Endodermal cell (in vitro differentiated cells): ENCODE measurements around the gene TINAGL1. TPM values are rescaled to one million over a fixed set of nuclear protein-coding genes. Genes with fewer than 3 reads are reported as not detected.

Experiments used
- DNase-seq: peaks from one replicate; pipeline ENCODE4 v3.0.0-alpha.2; 2017
- H3K27ac ChIP-seq: 2 replicates; pipeline ENCODE4 v1.5.1; 2013; ENCODE audit warnings: mild to moderate bottlenecking, low read depth, low read length, moderate library complexity
- H3K27me3 ChIP-seq: 2 replicates; pipeline ENCODE4 v1.6.1; 2013; ENCODE audit warnings: mild to moderate bottlenecking, low read length, moderate library complexity; ENCODE audit not compliant: insufficient read depth, control insufficient read depth, poor library complexity, severe bottlenecking
- H3K36me3 ChIP-seq: 2 replicates; pipeline ENCODE4 v1.7.0; 2013; ENCODE audit warnings: mild to moderate bottlenecking, low read length, moderate library complexity; ENCODE audit not compliant: control insufficient read depth, insufficient read depth
- H3K4me1 ChIP-seq: one replicate; pipeline ENCODE4 v1.7.0; 2013; ENCODE audit warnings: low read length; ENCODE audit not compliant: control insufficient read depth, insufficient read depth
- H3K4me3 ChIP-seq: 2 replicates; pipeline ENCODE4 v1.5.1; 2013; ENCODE audit warnings: mild to moderate bottlenecking, low read length, moderate library complexity
- H3K9ac ChIP-seq: 2 replicates; pipeline ENCODE4 v1.6.1; 2013; ENCODE audit warnings: mild to moderate bottlenecking, low read length, moderate library complexity; ENCODE audit not compliant: poor library complexity, severe bottlenecking; ENCODE audit errors: extremely low read depth
- H3K9me3 ChIP-seq: 2 replicates; pipeline ENCODE4 v1.6.1; 2013; ENCODE audit warnings: mild to moderate bottlenecking, low read length, moderate library complexity; ENCODE audit not compliant: control insufficient read depth
- H3K27ac Mint-ChIP-seq: 2 replicates; pipeline ENCODE4 v1.8.0; 2020; ENCODE audit warnings: mixed read lengths
- H3K27me3 Mint-ChIP-seq: 2 replicates; pipeline ENCODE4 v1.8.0; 2021; ENCODE audit warnings: mild to moderate bottlenecking, mixed read lengths; ENCODE audit not compliant: insufficient read depth
- H3K36me3 Mint-ChIP-seq: 2 replicates; pipeline ENCODE4 v1.8.0; 2020; ENCODE audit warnings: low read depth, mixed read lengths
- H3K4me1 Mint-ChIP-seq: 2 replicates; pipeline ENCODE4 v1.8.0; 2020; ENCODE audit warnings: mixed read lengths
- H3K4me3 Mint-ChIP-seq: 2 replicates; pipeline ENCODE4 v1.8.0; 2020; ENCODE audit warnings: mild to moderate bottlenecking, moderate library complexity, mixed read lengths
- H3K9me3 Mint-ChIP-seq: 2 replicates; pipeline ENCODE4 v1.8.0; 2020; ENCODE audit warnings: mild to moderate bottlenecking, mixed read lengths
- WGBS, 2 experiments: methylation state at CpG; one replicate each; pipeline versions ENCODE4 v1.1.5 to v1.1.7; 2013; ENCODE audit warnings: missing lambda C conversion rate in 2 of 2, mixed read lengths in 1 of 2; ENCODE audit not compliant: insufficient coverage in 1 of 2, insufficient read length in 1 of 2; 5-methylcytosine and 5-hydroxymethylcytosine counted together
- total RNA-seq, 2 donors: library from RNA; stranded (reverse); fragmentation: NEBNext Ultra II Directional in 1 of 2; extraction: Animal tissue kit (Norgen Biotek cat#: 25700) in 1 of 2; gene quantifications; 2 replicates in 1 of 2; 3 replicates in 1 of 2; pipeline ENCODE4 v1.2.1, GENCODE V29; 2021
- TF ChIP-seq, protein P1 (sequence below): fragments of 200-600 bp; sonication (generic); conservative IDR thresholded peaks from 2 replicates; pipeline ENCODE4 v1.5.0; 2021; ENCODE audit warnings: antibody characterized with exemption, mild to moderate bottlenecking

The TINAGL1 gene
- total RNA-seq, 2 donors from 2014 or later = 3.0 to 3.4 TPM

GRCh38 chr1:31552489-31552888, 23.8 kb upstream of the TINAGL1 start:
- Mint-ChIP-seq H3K4me1 (peaks cover 5% of the 10 kb centered on the region), H3K9me3 (no peaks in the 10 kb centered on the region), H3K27ac (no peak overlapping the region), H3K4me3 (no peak overlapping the region), H3K36me3 (no peaks in the 10 kb centered on the region), H3K27me3 (no peaks in the 10 kb centered on the region)
- Histone ChIP-seq H3K4me3 (no peak overlapping the region), H3K36me3 (no peaks in the 10 kb centered on the region), H3K9ac (no peak overlapping the region), H3K27ac (no peak overlapping the region), H3K4me1 (no peaks in the 10 kb centered on the region), H3K9me3 (no peaks in the 10 kb centered on the region), H3K27me3 (no peaks in the 10 kb centered on the region)
- 83 to 96% methylated on average over 3 to 7 of the region's 7 CpGs for WGBS, 2 experiments
- no peak for DNase-seq
- TF ChIP-seq, protein P1, sequence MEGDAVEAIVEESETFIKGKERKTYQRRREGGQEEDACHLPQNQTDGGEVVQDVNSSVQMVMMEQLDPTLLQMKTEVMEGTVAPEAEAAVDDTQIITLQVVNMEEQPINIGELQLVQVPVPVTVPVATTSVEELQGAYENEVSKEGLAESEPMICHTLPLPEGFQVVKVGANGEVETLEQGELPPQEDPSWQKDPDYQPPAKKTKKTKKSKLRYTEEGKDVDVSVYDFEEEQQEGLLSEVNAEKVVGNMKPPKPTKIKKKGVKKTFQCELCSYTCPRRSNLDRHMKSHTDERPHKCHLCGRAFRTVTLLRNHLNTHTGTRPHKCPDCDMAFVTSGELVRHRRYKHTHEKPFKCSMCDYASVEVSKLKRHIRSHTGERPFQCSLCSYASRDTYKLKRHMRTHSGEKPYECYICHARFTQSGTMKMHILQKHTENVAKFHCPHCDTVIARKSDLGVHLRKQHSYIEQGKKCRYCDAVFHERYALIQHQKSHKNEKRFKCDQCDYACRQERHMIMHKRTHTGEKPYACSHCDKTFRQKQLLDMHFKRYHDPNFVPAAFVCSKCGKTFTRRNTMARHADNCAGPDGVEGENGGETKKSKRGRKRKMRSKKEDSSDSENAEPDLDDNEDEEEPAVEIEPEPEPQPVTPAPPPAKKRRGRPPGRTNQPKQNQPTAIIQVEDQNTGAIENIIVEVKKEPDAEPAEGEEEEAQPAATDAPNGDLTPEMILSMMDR = no peak

DNA sequence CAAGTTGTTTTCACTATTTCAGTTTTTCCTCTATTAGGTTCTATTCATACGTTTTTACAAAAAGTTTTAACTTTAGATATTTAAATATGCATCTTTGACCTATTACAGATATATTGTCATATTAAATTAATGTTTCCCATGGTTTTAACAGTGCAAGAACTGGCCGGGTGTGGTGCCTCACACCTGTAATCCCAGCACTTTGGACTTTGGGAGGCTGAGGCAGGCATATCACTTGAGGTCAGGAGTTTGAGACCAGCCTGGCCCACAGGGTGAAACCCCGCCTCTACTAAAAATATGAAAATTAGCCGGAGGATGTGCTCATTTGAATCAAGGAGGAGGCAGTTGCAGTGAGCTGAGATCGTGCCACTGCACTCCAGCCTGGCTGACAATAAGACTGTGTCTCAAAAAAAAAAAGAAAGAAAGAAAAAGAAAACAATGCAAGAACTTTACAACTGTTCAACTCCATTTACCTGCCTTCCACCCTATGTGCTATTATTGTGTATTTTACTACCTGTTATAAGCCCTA, 19.8 kb upstream of the TINAGL1 start:
- H3K27ac ChIP-seq = no peak overlapping the region
- no peaks in the 10 kb centered on the region for H3K9me3 Mint-ChIP-seq
- H3K36me3 Mint-ChIP-seq = no peaks in the 10 kb centered on the region
- H3K27me3 Mint-ChIP-seq = no peaks in the 10 kb centered on the region
- no peaks in the 10 kb centered on the region for H3K36me3 ChIP-seq
- H3K9ac ChIP-seq = no peak overlapping the region
- WGBS, 2 experiments = 83 to 94% methylated on average over 3 to 4 of the region's 5 CpGs
- no peak overlapping the region for H3K4me3 Mint-ChIP-seq
- peaks cover 12% of the 10 kb centered on the region for H3K9me3 ChIP-seq
- H3K27ac Mint-ChIP-seq = no peak overlapping the region
- H3K4me1 ChIP-seq = no peaks in the 10 kb centered on the region
- TF ChIP-seq, protein P1 = no peak
- DNase-seq = no peak
- no peak overlapping the region for H3K4me3 ChIP-seq
- no peaks in the 10 kb centered on the region for H3K27me3 ChIP-seq
- no peaks in the 10 kb centered on the region for H3K4me1 Mint-ChIP-seq

- Histone ChIP-seq H3K4me3 (no peak overlapping the region), H3K9me3 (peaks cover 12% of the 10 kb centered on the region), H3K4me1 (peaks cover 3% of the 10 kb centered on the region), H3K27me3 (no peaks in the 10 kb centered on the region), H3K9ac (no peak overlapping the region), H3K27ac (no peak overlapping the region), H3K36me3 (no peaks in the 10 kb centered on the region)
- Mint-ChIP-seq H3K9me3 (no peaks in the 10 kb centered on the region), H3K4me3 (no peak overlapping the region), H3K27me3 (peaks cover 1% of the 10 kb centered on the region), H3K36me3 (no peaks in the 10 kb centered on the region), H3K27ac (no peak overlapping the region), H3K4me1 (peaks cover 14% of the 10 kb centered on the region)
- DNase-seq = no peak
- TF ChIP-seq, protein P1 = no peak
These were observed 16.6 kb upstream of the TINAGL1 start for GRCh38 chr1:31559715-31560114.
